Activated T-cell treated with anti-CD3 and anti-CD28 coated beads for 1 hour (primary cell): ENCODE data around the gene HACD1.
"Not testable (repeated sequence)": the region's sequence is repeated elsewhere in the genome, so short reads cannot be mapped to it uniquely, and the experiment has no call there.

Source experiments
- DNase-seq: peaks from one replicate; pipeline ENCODE4 v3.0.0-alpha.2; 2020; ENCODE audit warnings: low read depth

Gene HACD1

GRCh38 chr10:17643339-17643754, 26.2 kb upstream of the HACD1 start:
- DNase-seq, result no peak

GRCh38 chr10:17640331-17640816, 23.2 kb upstream of the HACD1 start:
- DNase-seq, result no peak

GRCh38 chr10:17637869-17638268, 20.7 kb upstream of the HACD1 start:
- DNase-seq, result no peak

GRCh38 chr10:17633353-17633752, 16.2 kb upstream of the HACD1 start:
- DNase-seq, result no peak

GRCh38 chr10:17632590-17632989, 15.4 kb upstream of the HACD1 start:
- DNase-seq, result not testable (repeated sequence)

GRCh38 chr10:17626656-17627055, 9.5 kb upstream of the HACD1 start:
- DNase-seq, result no peak

- no peak for DNase-seq
Observed at GRCh38 chr10:17624996-17625395, 7.8 kb upstream of the HACD1 start.

- DNase-seq, result no peak
Observed at GRCh38 chr10:17622061-17622460, 4.9 kb upstream of the HACD1 start.

GRCh38 chr10:17616403-17617030, 657 bp downstream of the HACD1 start:
- DNase-seq, result no peak

- DNase-seq, result no peak
Observed at GRCh38 chr10:17609523-17610079, 7.6 kb downstream of the HACD1 start.

GRCh38 chr10:17607603-17608332, 9.4 kb downstream of the HACD1 start:
- DNase-seq, result no peak

GRCh38 chr10:17607060-17607459, 10.1 kb downstream of the HACD1 start:
- DNase-seq, result no peak

GRCh38 chr10:17606547-17607040, 10.6 kb downstream of the HACD1 start:
- DNase-seq, result no peak

GRCh38 chr10:17605936-17606335, 11.2 kb downstream of the HACD1 start:
- DNase-seq, result no peak

- DNase-seq, result no peak
Observed at GRCh38 chr10:17599089-17599488, 18.1 kb downstream of the HACD1 start.

- DNase-seq, result no peak
Observed at GRCh38 chr10:17597386-17597785, 19.8 kb downstream of the HACD1 start.

- no peak for DNase-seq
Observed at GRCh38 chr10:17590969-17591645, 26.1 kb downstream of the HACD1 start.

- not testable (repeated sequence) for DNase-seq
Observed at GRCh38 chr10:17589316-17589715, 27.9 kb downstream of the HACD1 start.

- DNase-seq, result no peak
Observed at GRCh38 chr10:17588420-17588819, 28.8 kb downstream of the HACD1 start.

GRCh38 chr10:17587321-17587720, 29.9 kb downstream of the HACD1 start:
- not testable (repeated sequence) for DNase-seq

GRCh38 chr10:17586821-17587234, 30.3 kb downstream of the HACD1 start:
- DNase-seq, result no peak

- no peak for DNase-seq
Observed at GRCh38 chr10:17585016-17585415, 32.2 kb downstream of the HACD1 start.
